IPS-NIHi7 (cell line): ENCODE measurements around the gene TRNT1.

Experiments
- DNase-seq: peaks from one replicate; pipeline ENCODE4 v3.0.0; 2012; ENCODE audit warnings: mixed read lengths; ENCODE audit errors: extremely low spot score

TRNT1 gene

DNA sequence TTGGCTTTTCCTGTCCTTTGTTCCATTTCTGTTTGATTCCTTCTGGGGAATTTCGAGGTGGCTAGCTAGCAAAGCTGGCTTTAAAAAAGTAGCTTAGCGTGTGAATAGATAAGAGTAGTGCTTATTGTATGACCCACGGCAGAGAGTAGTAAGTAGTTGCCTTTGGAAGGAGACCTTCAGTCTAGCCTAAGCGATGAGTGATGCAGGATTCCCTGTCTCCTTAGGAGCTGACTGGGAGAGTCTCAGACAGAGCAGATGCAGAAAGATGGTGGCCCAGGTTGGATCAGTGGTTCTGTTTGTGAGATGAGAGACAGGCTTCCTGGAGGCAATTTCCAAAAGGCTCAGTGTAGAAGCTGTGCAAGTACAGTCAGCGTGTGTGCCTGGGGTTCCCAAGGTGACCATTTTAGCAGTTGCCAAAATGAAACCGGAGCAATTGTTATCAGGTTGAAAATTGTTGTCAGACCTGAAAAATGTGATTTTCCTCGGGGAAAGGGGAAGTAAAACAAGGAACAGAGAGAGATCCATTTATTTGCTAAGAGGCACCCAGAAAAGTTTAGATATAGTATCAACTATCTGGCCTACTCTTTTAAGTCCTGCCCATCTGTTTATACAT lies 15.9 kb upstream of the TRNT1 start:
- no peak for DNase-seq

DNA sequence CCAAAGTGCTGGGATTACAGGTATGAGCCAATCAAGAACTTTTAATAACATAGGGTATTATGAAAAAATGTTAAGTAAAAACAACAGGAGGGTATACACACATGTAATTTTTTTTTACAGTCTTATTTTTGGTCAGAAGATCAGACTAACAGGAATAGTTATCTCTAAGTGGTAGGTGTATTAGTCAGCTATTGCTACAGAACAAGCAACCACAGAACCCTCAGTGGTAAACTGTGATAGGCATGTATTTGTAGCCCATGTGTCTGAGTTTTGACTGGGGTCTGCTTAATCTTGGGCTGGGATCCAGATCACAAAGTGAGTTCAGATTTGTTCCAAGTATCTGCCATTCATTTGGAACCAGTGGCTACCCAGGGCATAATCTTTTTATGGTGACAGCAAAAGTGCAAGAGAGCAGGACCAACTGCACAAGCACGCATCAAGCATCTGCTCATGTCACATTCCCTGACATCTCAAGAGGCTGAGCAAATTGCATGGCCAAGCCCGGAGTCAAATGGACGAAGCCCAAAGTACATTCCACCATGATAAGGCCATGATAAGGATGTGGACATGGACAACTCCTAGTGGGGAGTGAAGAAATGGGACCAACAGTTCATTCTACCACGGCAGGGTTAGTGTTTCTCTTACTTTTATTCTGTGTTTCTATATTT lies 13.6 kb upstream of the TRNT1 start:
- no peak for DNase-seq

DNA sequence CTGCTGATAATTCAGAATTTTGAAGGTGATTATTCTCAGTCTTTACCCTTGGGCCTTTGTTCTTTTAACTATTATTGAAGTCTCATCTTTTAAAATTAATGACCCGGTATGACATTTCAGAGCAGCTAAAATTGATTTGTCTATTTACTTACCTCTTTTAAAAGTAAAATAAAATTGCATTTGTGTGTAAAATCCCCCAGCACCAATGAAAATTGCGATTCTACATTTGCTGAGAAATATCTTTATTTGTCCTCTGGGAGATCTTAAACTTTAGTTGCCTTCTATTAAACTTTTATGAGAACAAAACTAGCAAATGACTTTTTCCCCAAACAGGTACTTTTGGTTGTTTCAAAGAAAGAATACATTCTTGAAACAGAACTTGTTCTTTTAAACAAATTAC lies 9.1 kb upstream of the TRNT1 start:
- no peak for DNase-seq

DNA sequence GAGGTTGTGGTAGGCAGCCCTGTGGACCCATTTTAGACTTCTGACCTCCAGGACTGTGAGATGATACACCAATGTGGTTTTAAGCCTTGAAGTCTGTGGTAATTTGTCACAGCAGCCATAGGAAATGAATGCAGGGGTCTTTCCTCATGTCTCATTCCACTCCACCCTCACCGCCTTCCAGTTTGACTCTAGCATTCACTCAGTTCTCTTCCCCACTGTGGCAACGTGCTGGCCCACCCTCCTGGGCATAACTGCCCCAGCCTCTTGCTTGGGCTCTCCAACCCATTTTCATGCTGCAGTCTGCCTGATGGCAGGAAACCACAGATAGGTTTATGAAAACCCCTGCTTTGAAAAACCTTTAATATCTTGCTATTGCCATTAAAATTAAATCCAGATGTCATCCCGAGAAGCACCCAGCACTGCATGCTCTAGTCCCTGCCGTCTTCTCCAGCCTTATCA lies 7.3 kb upstream of the TRNT1 start:
- no peak for DNase-seq

DNA sequence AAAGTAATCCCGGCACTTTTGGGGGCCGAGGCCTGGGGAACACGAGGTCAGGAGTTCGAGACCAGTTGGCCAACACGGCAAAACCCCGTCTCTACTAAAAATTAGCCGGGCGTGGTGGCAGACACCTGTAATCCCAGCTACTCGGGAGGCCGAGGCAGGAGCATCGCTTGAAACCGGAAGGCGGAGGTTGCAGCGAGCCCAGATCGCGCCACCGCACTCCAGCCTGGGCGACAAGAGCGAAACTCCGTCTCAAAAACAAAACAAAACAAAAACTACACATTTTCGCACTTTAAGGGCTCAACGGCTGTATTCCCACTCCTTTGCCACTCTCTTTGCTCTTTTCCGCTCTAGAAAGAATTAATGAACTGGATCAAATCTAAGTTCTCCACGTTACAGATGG lies 763 bp upstream of the TRNT1 start:
- DNase-seq = no peak

DNA sequence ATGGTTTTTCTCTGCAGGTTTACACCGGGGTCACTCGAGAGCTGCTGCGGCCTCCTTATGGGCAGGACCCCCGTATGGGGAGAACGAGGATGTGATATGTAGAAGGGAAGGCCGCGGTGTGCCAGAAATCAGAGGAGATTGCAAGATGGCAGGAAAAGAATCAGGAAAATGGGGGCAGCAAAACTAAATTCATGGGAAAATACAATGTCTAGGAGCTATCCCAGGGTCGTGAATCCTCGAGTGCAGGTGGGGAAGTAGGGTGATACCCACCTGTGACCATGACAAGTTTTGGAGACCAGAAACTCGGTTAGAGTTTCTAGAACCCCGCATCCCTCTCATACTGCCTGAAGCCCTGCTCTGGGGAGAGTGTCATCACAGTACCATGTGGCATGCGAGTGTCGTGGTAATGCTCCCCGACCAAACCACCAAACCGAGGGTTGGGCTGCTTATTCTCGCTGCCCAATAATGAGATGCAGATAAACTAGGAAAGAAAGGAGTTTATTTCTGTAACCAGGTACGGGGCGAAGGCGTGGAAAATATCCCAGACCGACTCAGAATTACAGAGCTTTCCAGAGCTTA lies 781 bp downstream of the TRNT1 start:
- DNase-seq = peak; percentile 15

DNA sequence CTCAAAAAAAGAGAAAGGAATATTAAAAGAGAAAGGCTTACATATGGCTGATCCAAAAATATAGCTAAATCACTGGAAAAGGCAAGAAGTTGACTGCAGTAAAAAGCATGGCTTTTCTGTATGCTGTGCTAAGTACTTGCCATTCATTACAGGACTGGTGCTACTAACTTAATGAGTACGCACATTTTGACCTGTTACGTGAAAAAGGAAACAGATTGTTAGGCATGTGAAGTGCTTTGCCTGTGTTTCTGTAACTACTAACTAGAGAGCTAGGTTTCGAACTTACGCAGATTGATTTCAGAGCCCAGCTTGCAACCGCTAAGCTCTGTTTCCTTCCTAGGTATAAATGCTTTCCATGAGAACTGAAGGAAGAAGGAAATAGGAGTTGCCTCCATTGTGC lies 2.8 kb downstream of the TRNT1 start:
- no peak for DNase-seq

DNA sequence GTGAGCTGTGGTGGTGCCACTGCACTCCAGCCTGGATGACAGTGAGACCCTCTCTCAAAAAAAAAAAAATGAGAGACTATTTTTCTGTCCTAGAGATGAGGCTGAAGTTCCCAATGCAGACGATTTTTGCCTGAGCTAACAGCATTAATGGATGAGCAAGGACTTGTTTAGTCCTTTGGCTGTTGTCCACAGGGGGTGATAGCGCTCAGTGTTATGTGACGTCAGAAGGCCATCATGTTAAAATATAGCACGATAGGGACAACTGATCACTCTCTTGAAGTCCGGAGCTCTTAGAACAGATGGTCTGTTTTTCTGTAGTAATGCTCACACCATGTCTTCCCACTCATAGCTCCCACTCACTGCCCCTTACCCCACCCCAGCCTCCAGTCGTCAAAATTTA lies 6.8 kb downstream of the TRNT1 start:
- DNase-seq = no peak

DNA sequence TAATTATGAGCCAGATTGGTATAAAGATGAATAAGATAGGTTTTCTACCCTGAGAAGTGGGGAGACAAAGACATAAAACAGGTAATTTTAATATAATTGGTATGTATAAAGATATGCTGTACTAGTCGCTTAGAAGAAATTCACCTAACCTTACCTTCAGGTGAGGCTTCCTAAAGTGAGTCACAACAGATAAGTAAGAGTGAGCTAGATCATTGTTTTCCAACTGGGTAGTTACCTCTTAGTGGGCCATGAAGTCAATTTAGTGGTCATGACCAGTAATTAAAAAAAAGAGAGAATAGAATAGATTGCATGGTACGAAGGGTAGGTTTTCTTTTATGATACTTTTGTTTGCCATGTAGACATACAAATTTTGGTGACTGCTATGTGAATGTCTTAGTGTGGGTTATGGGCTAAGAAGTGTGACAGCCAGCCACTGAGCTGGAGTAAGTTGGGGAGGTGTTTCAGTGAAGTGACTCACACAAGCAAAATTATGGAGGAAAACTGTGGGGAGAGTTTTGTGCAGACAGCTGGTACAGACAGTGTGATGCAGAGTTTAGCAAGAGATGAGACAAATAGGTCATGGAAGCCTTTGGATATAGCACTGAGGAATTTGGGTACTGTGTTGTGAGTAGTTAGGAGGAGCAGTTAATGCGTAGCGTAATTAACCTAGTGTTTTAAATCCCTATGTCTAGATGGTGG lies 8.2 kb downstream of the TRNT1 start:
- no peak for DNase-seq

DNA sequence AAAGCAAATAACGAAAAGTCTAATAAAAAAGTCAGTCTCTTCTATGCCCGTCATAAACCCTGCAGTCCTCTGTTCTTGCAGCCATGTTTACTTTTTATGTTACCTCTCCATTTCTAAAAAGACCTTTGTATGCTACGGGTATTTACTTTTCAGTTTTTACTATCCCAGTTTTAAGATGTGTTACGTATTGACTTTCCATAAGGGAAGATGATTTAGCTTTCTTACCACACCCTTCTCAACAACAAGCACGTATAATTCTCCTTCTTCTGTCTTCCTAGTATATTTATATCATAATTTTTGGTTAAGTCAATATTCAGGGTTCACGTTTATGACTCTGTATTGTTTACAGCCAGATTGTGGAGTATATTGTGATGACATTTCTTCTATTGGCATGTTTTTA lies 10.8 kb downstream of the TRNT1 start:
- no peak for DNase-seq

DNA sequence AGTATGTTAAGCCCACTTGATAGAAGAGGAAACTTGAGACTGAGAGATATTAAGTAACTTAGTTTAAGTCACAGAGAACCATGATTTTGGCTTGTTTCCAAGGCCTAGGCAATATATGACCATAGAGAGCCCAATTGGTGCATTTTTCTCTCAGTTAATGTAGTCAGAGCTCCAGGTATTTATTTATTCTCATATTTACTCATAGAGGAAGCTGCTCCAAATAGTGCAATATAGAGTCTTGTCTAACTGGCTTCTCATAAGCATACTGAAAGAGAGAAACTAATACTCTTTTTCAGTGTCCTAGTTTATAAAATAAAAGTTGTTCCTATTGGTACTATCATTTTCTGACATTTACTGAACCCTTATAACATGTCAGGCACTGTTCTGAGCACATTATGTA lies 15.2 kb downstream of the TRNT1 start:
- no peak for DNase-seq

DNA sequence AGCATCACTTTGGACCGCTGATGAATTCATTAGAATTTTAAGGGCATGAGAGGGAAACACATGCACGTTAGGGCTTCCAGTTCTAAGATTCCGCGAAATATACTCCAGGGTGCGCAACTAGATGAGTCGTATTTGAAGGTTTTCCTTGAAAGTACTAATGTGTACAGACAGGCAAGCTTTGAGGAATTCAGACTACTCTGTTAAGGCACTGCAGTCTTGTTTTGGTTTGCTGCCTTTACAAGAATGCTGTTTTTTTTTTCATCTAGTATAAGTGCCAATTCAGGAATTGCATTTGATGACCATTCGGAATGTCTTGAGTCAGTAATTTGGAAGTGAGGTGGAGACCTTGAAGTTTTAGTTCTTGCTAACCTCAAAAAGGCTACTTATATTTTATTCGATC lies 19.1 kb downstream of the TRNT1 start:
- no peak for DNase-seq

DNA sequence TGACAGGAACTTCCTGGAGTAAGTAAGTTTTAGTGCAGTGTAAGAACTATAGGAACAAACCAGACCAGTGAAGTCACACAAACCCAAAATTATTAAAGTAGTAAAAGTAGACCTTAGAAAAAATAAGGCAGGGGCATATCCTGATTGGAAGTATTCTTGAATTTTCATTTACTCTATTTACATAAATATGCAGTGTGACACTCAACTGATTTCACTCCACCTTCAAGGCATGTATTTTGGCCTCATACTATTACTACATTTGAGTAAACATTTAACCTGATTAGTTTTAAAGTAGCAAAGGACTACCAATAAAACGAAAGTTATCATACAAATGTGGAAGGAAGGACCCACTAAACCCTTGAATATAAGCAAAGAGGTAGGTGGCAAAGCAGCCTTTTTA lies 22.8 kb downstream of the TRNT1 start:
- DNase-seq = no peak

DNA sequence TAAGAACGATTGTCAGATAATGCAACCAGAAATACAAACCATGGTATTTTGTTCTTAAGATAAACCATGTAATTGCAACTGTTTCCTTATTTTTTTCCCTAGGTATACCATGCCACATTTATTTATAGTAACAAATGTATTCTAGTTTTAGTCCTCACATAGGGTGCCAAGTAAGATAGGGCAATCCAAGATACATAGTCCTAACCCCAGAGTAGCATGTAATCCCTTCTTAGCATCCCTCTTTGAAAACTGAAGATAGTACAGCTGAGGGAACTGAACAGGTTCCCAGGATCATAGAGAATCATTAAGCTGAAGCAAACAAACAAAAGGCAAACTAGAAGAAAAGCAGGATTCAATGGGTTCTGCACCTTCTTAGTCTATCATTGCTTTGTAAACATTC lies 24.8 kb downstream of the TRNT1 start:
- DNase-seq = no peak

DNA sequence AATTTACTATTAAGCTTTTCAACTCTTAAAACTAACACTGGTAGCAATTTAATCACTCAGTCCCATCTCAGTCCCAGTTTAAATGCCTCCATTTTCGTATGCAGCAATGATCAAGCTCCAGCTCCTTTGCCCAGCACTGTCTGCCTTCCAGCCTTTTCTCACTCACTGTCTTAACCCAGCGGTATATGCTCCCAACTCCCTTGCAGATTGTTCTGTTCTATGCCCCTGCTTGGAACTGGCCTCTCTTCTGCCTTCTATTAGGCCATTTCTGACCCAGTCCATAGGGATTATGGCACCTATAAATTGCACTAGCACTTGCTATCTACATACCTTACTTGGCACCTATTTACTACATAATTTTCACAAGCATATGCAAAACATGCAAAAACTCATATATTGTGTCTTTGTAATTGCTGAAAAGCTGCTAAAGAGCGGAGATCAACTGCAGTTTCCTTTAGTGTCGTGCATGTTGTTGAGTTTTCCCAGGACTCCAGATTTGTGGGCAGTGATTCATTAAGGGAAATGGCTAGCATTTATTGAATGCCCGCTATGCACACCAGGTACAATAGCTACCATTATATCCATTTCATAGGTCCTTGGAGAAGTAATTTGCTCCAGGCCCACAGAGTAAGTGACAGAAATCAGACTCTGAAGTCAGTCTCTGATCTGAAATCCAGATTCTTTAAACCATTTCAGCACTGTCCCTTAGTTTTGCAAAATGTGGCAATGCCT lies 28.3 kb downstream of the TRNT1 start:
- no peak for DNase-seq

DNA sequence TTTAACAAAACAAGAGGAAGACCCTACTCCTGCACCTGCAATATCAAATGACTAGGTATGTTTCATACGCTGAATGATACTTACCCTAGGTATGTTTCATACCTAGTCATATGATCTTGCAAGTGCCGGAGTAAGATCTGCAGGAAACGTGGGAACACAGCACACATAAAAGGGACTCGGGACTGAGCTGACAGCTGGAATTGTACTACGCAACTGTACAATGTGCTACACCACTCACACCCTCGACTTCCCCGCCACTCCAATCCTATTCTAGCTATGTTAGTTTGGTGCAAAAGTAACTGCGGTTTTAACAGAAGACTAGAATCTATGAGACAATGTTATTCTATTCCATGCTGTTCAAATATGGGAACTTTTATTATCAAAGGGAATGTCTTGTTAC lies 30.7 kb downstream of the TRNT1 start:
- DNase-seq = no peak

DNA sequence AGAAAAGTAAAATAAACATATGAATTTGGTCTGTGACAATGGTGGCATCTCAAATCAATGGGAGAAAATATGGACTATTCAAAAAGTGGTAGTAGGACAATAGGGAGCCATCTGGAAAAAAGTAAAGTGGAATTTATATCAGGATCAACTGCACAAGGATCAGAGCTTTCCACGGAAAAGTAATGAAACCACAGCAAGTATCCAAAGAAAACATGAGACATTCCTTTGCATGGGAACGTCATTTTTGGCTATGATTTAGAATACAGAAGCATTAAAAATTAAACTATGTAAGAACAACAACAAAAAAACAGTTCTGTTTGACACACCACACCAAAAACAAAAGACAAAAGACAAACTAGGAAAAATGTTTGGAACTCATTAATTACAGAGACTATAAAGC lies 34.1 kb downstream of the TRNT1 start:
- DNase-seq = no peak

DNA sequence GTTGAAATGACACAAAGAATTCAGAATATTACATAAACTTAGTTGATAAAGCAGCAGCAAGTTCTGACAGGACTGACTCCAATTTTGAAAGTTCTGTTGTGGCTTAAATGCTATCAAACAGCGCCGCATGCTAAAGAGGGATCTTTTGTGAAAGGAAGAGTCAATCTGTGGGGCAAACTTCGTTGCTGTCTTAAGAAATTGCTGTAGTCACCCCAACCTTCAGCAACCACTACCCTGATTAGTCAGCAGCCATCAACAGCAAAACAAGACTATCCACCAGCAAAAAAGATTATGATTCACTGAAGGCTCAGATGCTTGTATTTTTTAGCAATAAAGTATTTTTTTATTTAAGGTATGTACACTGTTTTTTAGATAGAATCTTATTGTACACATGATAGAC lies 38.5 kb downstream of the TRNT1 start:
- DNase-seq = no peak

DNA sequence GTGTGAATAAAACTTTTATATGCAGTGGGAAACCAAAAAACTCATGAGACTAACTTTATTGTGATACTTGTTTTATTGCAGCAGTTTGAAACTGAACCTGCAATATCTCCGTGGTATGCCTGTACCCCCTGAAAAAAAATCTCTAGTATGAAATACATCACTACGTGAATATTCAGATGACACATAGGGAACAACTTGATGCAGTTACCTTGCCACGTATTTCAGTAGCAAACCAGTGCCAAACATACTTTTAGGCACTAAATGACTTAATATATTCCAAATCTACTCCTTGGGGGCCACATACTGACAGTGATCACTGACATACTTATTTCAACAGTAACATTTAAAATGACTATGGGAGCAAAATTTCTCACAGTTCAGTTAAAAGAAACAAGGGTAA lies 38.9 kb downstream of the TRNT1 start:
- no peak for DNase-seq

DNA sequence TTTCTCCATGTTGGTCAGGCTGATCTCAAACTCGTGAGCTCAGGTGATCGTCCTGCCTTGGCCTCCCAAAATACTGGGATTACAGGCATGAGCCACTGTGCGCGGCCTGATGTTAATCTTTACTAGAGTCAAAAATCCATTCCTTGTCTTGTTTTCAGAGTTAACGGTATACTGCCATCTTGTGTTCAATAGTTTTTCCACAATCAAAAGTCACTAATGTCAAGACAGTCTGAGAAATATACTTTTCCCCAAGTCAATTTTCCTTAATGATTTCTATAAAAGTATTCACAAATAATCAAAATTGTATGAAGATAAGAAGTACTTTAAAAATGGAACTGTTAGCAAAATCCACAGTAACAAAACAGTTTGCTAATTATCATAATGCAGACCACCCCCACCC lies 44.3 kb downstream of the TRNT1 start:
- no peak for DNase-seq

DNA sequence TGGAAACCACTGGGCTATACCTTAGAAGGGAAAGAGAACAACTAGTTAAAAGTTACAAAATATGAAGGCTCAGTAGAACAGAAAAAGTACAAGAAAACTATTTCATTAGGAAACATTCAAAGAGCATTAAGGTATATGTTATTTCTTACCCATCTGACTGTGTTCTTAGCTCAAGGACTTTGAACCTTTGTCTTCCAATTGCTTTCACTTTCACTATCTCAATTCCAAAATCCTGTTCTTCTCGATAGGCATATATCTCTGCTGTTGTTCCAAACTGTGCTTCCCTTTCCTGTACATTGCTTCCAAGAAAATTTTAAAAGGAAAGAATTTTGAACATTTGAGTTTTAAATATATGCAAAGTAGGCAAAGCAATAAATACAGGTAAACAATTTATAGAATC lies 45.9 kb downstream of the TRNT1 start:
- no peak for DNase-seq

DNA sequence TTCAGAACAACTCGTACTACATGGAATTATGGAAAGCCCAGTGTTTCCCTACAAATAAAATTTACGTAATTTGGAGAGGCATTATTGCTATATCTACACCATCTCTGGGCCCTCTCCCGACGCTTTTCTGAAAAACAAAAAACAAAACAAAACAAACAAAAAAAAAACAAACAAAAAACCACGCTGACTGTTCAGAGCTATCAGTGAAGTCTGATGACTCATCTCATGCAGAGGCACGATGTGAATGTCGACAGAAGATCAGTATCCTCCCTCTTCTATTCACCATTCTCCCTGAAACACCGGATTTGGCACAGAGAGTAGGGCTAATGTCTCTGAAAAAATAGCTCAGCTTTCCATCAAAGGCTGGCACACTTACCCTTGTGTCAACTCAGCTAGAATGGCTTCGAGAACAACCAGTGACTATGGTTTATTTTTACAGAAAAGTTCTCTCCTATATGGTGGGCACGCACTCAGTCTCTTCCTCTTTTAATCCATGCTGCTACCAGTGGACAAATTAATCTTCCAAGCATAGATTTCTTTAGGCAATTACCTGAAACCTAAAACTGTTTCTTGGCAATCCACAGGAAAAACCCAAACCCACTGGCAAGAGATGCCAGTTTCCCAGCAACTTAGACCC lies 51.2 kb downstream of the TRNT1 start:
- DNase-seq = no peak
